ENCODE measurements around the gene NDRG4. TPM values are rescaled to one million over a fixed set of nuclear protein-coding genes. Genes with fewer than 3 reads are reported as not detected.

NDRG4 gene
- total and polyA plus RNA-seq, 9 donors: 1.6 to 10.5 (median 3.7) TPM

DNA sequence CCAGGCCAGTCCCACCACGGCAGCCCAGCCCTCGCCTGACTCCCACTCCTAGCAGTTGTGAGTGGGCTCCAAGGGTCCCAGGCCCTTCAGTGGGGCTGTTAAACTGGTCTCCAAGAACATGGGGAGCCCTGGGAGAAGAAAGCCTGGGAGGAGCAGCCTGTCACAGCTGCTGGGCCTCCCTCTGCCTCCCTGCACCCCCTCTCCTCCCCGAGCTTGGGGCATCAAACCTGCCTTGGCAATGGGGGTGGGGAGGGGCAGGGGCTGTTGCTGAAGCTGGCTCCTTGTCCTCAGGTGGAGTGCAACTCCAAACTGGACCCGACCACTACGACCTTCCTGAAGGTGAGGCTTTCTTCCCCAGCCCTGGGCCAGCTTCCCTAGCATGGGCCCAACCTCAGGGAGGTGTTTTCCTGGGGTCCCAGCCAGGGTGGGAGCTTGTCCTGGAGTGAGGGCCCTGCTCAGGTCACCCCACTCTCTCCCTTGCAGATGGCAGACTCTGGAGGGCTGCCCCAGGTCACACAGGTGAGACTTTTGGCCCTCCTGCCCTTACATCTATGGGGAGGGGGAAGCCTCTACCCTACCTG lies 8.8 kb downstream of the NDRG4 start:
- DNase-seq: peak in 3 of 5 donors; percentile 2 to 23 (median 6)
- no peaks in the 10 kb centered on the region for H3K4me1 ChIP-seq (ENCODE audit: insufficient read depth)
- WGBS, 3 donors: 63 to 74% (median 71%) methylated on average over 4 to 5 of the region's 5 CpGs
- H3K36me3 ChIP-seq: no peaks in the 10 kb centered on the region
- H3K4me3 ChIP-seq: no peak overlapping the region
- no peaks in the 10 kb centered on the region for H3K27me3 ChIP-seq
- no peak overlapping the region for H3K27ac ChIP-seq
- H3K9me3 ChIP-seq: no peaks in the 10 kb centered on the region
- TF ChIP-seq, protein P1, sequence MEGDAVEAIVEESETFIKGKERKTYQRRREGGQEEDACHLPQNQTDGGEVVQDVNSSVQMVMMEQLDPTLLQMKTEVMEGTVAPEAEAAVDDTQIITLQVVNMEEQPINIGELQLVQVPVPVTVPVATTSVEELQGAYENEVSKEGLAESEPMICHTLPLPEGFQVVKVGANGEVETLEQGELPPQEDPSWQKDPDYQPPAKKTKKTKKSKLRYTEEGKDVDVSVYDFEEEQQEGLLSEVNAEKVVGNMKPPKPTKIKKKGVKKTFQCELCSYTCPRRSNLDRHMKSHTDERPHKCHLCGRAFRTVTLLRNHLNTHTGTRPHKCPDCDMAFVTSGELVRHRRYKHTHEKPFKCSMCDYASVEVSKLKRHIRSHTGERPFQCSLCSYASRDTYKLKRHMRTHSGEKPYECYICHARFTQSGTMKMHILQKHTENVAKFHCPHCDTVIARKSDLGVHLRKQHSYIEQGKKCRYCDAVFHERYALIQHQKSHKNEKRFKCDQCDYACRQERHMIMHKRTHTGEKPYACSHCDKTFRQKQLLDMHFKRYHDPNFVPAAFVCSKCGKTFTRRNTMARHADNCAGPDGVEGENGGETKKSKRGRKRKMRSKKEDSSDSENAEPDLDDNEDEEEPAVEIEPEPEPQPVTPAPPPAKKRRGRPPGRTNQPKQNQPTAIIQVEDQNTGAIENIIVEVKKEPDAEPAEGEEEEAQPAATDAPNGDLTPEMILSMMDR (IDR thresholded peaks at IDR 0.05): no peak
- TF ChIP-seq EP300 (IDR thresholded peaks at IDR 0.05) (no peak), POLR2A (IDR thresholded peaks at IDR 0.05) (no peak)
- intact Hi-C loops (cut with DNase I): loop anchor here in 1 of 4 donors (10.0 kb wide), 1 partner anchor 944 kb away; no protein-coding TSS in a partner anchor

DNA sequence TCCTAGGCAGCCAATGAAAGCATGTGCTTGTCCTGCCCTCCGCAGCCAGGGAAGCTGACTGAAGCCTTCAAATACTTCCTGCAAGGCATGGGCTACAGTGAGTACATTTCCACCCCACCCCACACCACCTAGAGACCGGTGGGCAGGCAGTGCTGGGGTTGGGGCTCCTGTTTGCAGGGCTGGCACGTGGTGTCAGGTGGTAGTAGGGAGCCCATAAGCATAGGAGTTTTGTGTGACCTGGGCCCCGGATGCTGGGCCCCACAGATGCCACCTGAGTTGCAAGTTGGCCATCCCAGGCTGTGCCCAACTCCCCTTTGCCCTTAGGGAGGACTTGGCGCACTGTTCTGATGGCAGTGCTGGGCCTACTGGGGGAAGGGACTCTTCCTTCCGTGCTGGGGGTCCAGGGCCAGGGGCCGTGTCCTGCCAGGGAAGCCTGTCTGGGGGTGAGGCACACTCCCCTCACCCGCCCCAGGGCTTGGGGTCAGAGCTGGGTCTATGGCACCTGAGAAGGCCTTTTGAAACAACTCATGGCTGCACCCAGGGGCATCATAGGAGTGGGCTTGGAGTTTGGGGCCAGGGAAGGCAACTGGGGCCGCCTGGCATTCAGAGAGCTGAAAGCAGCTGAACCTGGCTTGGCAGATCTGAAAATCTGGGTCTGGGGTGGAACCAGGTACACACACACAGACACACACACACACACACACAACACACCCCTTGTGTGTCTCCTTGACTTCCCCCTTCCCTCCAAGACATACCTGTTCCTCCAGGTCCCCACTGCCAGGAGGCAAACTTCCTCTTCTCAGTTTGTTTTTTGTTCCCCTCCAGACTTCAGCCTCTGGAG lies 9.5 kb downstream of the NDRG4 start:
- Histone ChIP-seq H3K36me3 (no peaks in the 10 kb centered on the region), H3K27me3 (no peaks in the 10 kb centered on the region), H3K9me3 (no peaks in the 10 kb centered on the region), H3K4me3 (no peak overlapping the region), H3K4me1 (ENCODE audit: insufficient read depth) (no peaks in the 10 kb centered on the region), H3K27ac (no peak overlapping the region)
- TF ChIP-seq POLR2A (IDR thresholded peaks at IDR 0.05) (no peak), EP300 (IDR thresholded peaks at IDR 0.05) (no peak)
- TF ChIP-seq, protein P1 (IDR thresholded peaks at IDR 0.05): no peak
- intact Hi-C loops (cut with DNase I): loop anchor here in 2 of 4 donors (10.0 kb wide), 3 partner anchors 115 to 945 kb away; partner anchors contain the start of gene CNOT1 (in 1 of the 2)
- DNase-seq: peak in 4 of 5 donors; percentile 3 to 21 (median 10)
- 77 to 93% (median 91%) methylated on average over 7 to 9 of the region's 9 CpGs for WGBS, 3 donors

DNA sequence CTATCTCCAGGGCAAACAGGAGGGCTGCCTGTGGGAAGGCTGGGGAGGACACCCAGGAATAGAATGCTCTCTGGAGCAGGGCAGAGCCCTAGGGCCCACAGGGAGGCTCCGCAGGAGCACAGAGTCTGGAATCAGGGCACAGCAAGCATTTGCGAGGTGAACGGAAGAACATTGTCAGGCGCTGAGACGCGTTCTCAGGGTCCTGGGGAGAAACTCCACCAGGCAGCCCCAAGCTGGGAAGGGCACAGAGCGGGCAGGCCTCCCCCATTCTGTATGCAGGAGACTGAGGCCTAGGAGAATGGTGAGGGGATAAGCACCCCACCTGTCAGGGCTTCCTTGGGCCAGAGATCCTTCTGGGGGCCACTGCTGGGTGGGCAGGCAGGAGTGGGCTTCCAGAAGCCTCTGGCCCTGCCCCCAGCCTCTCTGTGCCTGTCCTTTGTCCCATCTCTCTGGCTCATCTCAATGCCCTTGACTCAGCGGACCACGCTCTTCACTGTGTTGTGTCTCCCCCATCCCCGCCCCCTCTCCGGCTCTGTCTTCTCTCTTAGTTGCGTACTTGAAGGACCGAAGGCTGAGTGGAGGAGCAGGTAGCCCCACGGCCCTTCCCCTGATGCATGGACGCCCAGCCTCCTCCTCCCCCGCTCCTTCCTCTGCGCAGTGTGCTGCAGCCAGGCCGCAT lies 10.3 kb downstream of the NDRG4 start:
- H3K4me3 ChIP-seq: no peak overlapping the region
- intact Hi-C loops (cut with DNase I): loop anchor here in 2 of 4 donors (10.0 kb wide), 2 partner anchors 115 to 125 kb away; partner anchors contain the start of gene CNOT1 (in 1 of the 2)
- no peaks in the 10 kb centered on the region for H3K9me3 ChIP-seq
- peak in 3 of 5 donors; percentile 4 to 29 (median 12) for DNase-seq
- TF ChIP-seq, protein P1 (IDR thresholded peaks at IDR 0.05): no peak
- TF ChIP-seq EP300 (IDR thresholded peaks at IDR 0.05) (no peak), POLR2A (IDR thresholded peaks at IDR 0.05) (no peak)
- H3K27me3 ChIP-seq: no peaks in the 10 kb centered on the region
- no peaks in the 10 kb centered on the region for H3K4me1 ChIP-seq (ENCODE audit: insufficient read depth)
- 84 to 89% (median 88%) methylated on average over 18 of the region's 18 CpGs for WGBS, 3 donors
- no peak overlapping the region for H3K27ac ChIP-seq
- H3K36me3 ChIP-seq: no peaks in the 10 kb centered on the region

Data from ovary (tissue), 9 donors.